SJSA1 (cell line): ENCODE data around the gene WDR90. TPM values are rescaled to one million over a fixed set of nuclear protein-coding genes. Genes with fewer than 3 reads are reported as not detected.

ENCODE experiments used
- DNase-seq, 2 experiments: peaks; one replicate each; pipeline ENCODE4 v3.0.0-alpha.2; 2015 to 2020; ENCODE audit warnings: low spot score in 2 of 2, low read depth in 1 of 2
- H3K27ac ChIP-seq: fragments of 250-450 bp; sonication (Bioruptor Pico); 2 replicates; pipeline ENCODE4 v1.5.1; 2020; ENCODE audit warnings: mild to moderate bottlenecking, moderate library complexity
- H3K27me3 ChIP-seq: fragments of 250-450 bp; sonication (Bioruptor Pico); replicated peaks from 2 replicates; pipeline ENCODE4 v1.5.1; 2020; ENCODE audit warnings: mild to moderate bottlenecking, moderate library complexity
- H3K36me3 ChIP-seq: fragments of 250-450 bp; sonication (Bioruptor Pico); 2 replicates; pipeline ENCODE4 v1.5.1; 2020; ENCODE audit warnings: mild to moderate bottlenecking
- H3K4me1 ChIP-seq: fragments of 250-450 bp; sonication (Bioruptor Pico); replicated peaks from 2 replicates; pipeline ENCODE4 v1.6.1; 2021; ENCODE audit warnings: mild to moderate bottlenecking
- H3K4me3 ChIP-seq: fragments of 250-450 bp; sonication (Bioruptor Pico); 2 replicates; pipeline ENCODE4 v1.5.1; 2020; ENCODE audit warnings: mild to moderate bottlenecking
- H3K9me3 ChIP-seq: fragments of 250-450 bp; sonication (Bioruptor Pico); replicated peaks from 2 replicates; pipeline ENCODE4 v1.5.1; 2020; ENCODE audit warnings: mild to moderate bottlenecking
- total RNA-seq: library from RNA; depleted of rRNA; stranded (reverse); fragments of >200 nt; shearing (Covaris generic); gene quantifications from 2 replicates; pipeline ENCODE4 v1.2.3, GENCODE V29; 2014

Gene WDR90
- total RNA-seq, 1 experiment from 2014 or later = 12.1 TPM

DNA sequence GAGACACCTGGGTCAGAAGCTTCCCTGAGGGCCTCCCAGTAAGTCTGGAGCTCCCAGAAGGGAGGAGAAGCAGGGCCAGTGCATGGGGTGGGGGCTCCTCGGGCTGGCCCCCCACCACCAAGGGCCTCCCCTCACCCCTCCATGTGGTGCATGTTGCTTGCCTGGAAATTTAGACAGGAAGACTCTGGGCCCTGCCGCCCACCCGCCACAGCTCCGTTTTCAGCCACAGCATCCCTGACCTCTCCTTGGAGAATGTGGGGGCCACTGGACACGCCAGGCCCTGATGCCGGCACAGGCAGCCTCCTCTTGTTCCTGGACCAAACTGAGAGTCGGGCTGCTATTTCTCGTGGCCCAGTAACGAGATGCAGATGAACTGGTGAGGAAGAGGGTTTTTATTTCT is 10.3 kb upstream of the WDR90 start:
- no peak overlapping the region for H3K4me3 ChIP-seq
- H3K36me3 ChIP-seq = peaks cover 7% of the 10 kb centered on the region
- H3K27ac ChIP-seq = no peak overlapping the region
- H3K9me3 ChIP-seq = peaks cover 4% of the 10 kb centered on the region
- DNase-seq = no peak
- peaks cover 11% of the 10 kb centered on the region for H3K27me3 ChIP-seq
- peaks cover 34% of the 10 kb centered on the region for H3K4me1 ChIP-seq

DNA sequence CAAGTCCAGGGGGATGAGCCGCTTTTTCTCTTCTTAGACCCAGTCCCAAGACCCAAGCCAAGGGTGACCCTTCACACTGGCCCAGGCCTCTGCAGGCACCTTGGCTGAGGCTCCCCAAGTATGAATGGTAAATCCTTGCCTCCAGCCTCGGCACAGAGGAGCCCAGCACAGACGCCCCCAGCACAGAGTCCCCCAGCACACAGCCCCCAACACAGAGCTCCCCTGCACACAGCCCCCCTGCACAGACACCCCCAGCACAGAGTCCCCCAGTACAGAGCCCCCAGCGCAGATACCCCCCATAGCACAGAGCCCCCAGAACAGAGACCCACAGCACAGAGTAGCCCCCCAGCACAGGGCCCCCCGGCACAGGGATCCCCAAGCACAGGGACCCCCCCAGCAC is 8.6 kb upstream of the WDR90 start:
- Histone ChIP-seq H3K27me3 (peaks cover 11% of the 10 kb centered on the region), H3K27ac (no peak overlapping the region), H3K4me1 (peaks cover 26% of the 10 kb centered on the region), H3K9me3 (peaks cover 4% of the 10 kb centered on the region), H3K4me3 (no peak overlapping the region), H3K36me3 (no peaks in the 10 kb centered on the region; the same call in none of the 2 replicates)
- DNase-seq = no peak

DNA sequence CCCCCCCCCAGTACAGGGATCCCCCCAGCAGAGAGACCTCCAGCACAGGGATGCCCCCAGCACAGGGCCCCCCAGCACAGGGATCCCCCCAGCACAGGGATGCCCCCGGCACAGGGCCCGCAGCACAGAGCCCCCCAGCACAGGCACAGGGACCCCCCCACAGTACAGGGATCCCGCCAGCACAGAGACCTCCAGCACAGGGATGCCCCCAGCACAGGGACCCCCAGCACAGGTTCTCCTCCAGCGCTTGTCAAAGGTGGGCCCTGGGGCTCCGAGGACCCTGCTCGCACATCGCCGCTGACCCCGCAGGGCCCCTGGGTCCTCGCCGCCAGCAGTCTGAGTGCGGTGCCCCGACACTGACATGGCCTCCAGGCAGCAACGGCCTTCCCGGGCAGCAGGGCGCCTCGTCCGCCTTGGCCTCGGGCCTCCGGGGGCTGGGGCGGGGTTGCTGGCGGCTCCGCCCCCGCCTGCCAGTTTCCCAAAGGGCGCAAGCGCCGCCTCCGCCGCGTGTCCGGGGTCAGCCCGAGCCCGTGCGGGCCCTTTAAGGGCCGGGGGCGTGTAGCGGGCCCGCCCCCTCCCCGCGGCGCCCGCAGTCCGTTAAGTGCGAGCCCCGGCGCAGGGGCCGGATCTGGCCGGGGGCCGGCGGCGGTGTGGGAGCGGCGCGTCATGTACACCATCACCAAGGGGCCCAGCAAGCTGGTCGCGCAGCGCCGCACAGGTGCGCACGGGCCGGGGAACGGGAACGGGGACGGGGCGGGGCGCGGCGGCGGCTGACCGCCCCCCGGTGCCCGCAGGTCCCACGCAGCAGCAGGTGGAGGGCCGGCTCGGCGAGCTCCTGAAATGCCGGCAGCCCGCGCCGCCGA is 7.6 kb upstream of the WDR90 start, which contains the start of gene MCRIP2:
Gene MCRIP2, plus strand, starts transcription at position 503 of the 863 bp plus-strand sequence. Its CDS starts 164 bp downstream, at position 667.
- Histone ChIP-seq H3K27ac (no peak within 1 kb of the TSS), H3K36me3 (no peaks in the 10 kb centered on the region; the same call in 1 of the 2 replicates), H3K4me3 (peak within 1 kb of the TSS; percentile 56), H3K27me3 (peaks cover 15% of the 10 kb centered on the region), H3K4me1 (peaks cover 18% of the 10 kb centered on the region), H3K9me3 (peaks cover 4% of the 10 kb centered on the region)
- DNase-seq = peak; percentile 55 to 71

DNA sequence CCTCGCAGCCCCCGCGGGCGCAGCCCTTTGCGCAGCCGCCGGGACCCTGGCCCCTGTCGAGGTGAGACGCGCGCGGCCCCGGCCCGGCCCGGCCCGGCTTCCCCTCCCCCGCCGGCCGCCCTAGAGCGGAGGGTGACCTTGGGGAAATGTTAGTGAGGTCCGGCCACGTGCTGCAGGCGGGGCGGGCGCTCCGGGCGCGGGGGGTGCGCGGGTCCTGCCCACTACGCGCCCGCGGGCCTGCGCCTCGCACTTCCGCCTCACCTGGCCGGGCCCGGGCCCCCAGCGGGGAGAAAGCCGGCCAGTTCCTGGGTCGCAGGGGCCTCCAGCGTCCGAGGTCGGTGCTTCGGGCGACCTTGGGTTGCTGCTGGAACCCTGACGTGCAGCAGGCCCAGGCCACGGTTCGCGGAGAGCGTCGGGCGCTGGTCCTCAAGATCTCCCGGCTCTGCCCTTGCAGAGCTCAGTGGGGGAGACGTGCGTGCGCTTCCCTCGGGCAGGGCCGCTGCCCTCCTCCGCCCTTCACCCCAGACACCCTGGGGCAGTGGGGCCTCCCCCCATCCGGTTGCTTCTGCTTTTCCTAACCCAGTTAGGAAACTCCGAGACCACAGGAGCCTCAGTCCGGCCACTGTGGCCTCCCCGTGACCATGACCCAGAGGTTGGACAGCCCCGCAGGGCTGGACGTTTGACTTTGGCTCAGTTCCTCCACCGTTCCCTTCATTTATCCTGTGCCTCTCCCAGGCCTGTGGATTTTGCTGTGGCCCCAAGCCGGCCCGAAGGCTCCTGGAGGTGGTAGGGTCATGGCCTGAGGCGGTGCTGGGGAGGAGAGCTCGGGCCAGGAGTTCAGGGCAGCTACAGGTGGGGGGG is 6.7 kb upstream of the WDR90 start:
- peaks cover 15% of the 10 kb centered on the region for H3K27me3 ChIP-seq
- DNase-seq = no peak
- H3K36me3 ChIP-seq = no peaks in the 10 kb centered on the region; the same call in 1 of the 2 replicates
- peak overlapping the region; percentile 56 for H3K4me3 ChIP-seq
- peaks cover 4% of the 10 kb centered on the region for H3K9me3 ChIP-seq
- H3K27ac ChIP-seq = no peak overlapping the region
- peaks cover 15% of the 10 kb centered on the region for H3K4me1 ChIP-seq

DNA sequence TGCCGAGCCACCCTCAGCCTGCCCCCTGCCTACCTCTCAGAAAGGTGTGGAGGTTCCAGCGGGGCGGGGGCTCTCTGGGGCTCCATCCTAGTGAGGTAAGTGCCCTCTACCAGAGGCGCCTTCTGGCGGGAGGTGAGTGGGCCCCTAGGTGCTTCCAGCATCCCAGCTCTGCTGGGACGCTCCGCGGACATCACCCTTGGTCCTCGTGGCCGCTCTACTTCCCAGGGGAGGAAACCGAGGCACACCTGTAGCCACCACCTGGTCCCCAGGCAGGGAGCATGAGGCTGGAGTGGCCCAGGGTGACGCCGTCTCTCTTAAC is 6.2 kb upstream of the WDR90 start:
- H3K27ac ChIP-seq = no peak overlapping the region
- peaks cover 15% of the 10 kb centered on the region for H3K4me1 ChIP-seq
- peaks cover 4% of the 10 kb centered on the region for H3K9me3 ChIP-seq
- no peak for DNase-seq
- no peaks in the 10 kb centered on the region; the same call in 1 of the 2 replicates for H3K36me3 ChIP-seq
- H3K27me3 ChIP-seq = peaks cover 15% of the 10 kb centered on the region
- H3K4me3 ChIP-seq = no peak overlapping the region

DNA sequence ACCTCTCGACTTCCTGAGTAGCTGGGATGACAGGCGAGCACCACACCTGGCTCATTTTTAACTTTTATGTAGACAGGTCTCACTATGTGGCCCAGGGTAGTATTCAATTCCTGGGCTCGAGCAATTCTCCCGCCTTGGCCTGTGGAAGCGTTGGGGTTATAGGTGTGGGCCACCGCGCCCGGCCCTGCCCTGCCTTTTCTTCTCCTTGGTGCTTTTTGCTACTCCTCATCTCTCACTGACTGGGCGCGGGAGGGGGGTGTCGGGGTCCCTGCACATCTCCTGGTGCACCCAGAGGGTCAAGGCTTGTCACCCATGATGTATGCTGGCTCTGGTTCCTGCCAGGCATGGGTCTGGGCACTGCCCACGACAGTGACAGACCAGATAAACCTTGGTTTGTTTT is 4.6 kb upstream of the WDR90 start:
- Histone ChIP-seq H3K4me3 (no peak overlapping the region), H3K36me3 (peaks cover 7% of the 10 kb centered on the region; the same call in 1 of the 2 replicates), H3K4me1 (peaks cover 29% of the 10 kb centered on the region), H3K27ac (no peak overlapping the region), H3K9me3 (peaks cover 4% of the 10 kb centered on the region), H3K27me3 (peaks cover 15% of the 10 kb centered on the region)
- DNase-seq = no peak

DNA sequence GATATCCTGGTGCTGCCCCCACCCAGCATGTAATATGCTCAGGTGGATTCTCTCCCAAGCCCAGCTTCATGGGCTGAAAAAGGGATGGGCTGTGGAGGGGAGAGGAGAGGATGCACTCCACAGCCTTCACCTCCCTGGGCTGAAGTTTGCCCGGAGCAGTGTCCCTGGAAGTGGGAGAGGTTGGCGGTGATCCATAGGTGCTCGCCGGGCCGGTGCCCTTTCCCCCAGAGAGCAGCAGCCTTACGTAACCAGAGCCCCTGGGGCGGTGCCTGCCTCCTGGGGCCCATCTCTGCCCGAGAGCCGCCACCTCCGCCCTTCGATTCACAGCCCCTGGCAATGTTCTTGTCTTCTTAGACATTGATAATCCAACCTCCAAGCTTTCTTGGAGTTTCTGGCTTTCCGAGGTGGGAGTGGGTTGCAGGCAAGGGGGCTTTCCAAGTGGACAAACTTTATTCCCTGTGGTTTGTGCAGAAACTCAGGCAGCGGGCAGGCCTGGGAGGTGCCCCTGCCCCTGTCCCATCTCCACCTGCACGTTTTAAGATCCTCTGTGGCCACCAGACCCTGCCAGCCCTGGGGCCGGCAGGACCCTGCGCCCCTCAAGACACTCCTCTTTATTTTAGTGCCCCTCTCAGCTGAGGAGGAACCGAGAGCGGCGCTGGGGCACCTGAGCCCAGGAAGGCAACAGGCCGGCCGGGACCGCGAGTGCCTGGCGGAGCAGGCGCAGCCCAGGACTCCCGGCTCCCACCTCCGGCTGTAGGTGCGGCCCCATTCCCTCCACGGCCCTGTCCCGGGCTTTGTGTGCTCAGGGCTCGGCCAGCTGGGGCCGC is 3.1 kb upstream of the WDR90 start:
- Histone ChIP-seq H3K27ac (no peak overlapping the region), H3K4me1 (peaks cover 37% of the 10 kb centered on the region), H3K4me3 (no peak overlapping the region), H3K27me3 (peaks cover 15% of the 10 kb centered on the region), H3K9me3 (peaks cover 4% of the 10 kb centered on the region), H3K36me3 (peaks cover 14% of the 10 kb centered on the region; the same call in 1 of the 2 replicates)
- no peak for DNase-seq

DNA sequence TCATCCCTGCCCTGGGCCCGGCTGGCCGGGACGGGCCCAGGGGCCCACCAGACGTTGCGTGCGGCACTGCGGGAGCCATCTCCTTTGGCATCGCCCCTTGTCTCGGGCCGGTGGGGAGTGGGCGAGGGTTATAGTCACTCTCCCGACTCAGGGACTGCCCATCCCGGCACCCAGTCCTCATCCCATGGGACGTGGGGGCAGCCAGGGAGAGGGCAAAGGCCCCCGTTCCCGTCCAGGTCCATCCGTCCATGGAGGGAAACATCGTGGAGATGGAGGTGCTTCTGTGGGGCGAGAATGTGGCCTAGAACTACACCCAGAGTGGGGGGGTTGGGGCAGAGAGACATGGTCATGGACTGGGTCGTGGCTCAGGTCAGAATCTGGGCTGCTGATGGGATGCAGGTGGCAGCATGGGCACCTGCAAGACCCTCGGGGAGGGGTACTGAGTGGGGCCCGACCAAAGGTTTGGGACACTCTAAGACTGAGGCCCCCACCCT is 2.4 kb upstream of the WDR90 start:
- no peak overlapping the region for H3K27ac ChIP-seq
- H3K4me1 ChIP-seq = peaks cover 32% of the 10 kb centered on the region
- H3K36me3 ChIP-seq = peaks cover 16% of the 10 kb centered on the region
- H3K27me3 ChIP-seq = peaks cover 13% of the 10 kb centered on the region
- H3K4me3 ChIP-seq = no peak overlapping the region
- no peak for DNase-seq
- H3K9me3 ChIP-seq = peaks cover 1% of the 10 kb centered on the region

DNA sequence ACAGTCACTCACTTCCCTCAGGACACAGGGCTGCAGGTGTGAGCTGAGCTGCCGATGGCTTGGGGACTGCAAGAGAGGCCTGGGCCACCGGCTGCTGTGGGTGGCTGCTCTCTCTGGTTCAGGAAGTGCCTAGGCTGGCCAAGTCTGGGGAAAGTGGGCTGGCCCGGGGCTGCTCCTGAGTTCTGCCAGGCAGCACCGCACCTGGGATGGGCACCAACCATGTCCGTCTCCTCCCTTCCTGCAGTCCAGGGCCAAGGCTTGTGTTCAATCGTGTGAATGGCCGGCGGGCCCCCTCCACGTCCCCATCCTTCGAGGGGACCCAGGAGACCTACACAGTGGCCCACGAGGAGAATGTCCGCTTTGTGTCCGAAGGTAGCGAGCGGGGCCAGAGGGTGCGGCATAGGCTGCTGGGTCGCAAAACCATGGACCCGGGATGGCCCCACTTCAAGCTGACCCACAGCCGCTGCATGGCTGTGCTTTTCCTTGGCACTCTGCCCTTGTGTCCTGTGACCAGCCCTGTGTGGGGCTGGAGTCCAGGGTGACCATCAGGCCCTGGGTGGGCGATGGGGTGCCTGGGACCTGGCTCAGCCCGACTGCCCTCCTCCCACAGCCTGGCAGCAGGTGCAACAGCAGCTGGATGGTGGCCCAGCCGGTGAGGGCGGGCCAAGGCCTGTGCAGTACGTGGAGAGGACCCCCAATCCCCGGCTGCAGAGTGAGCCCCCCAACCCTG is 1.8 kb upstream of the WDR90 start:
- Histone ChIP-seq H3K36me3 (peaks cover 22% of the 10 kb centered on the region), H3K27me3 (peaks cover 7% of the 10 kb centered on the region), H3K4me1 (peaks cover 26% of the 10 kb centered on the region), H3K4me3 (no peak overlapping the region), H3K9me3 (no peaks in the 10 kb centered on the region), H3K27ac (no peak overlapping the region)
- DNase-seq = no peak

DNA sequence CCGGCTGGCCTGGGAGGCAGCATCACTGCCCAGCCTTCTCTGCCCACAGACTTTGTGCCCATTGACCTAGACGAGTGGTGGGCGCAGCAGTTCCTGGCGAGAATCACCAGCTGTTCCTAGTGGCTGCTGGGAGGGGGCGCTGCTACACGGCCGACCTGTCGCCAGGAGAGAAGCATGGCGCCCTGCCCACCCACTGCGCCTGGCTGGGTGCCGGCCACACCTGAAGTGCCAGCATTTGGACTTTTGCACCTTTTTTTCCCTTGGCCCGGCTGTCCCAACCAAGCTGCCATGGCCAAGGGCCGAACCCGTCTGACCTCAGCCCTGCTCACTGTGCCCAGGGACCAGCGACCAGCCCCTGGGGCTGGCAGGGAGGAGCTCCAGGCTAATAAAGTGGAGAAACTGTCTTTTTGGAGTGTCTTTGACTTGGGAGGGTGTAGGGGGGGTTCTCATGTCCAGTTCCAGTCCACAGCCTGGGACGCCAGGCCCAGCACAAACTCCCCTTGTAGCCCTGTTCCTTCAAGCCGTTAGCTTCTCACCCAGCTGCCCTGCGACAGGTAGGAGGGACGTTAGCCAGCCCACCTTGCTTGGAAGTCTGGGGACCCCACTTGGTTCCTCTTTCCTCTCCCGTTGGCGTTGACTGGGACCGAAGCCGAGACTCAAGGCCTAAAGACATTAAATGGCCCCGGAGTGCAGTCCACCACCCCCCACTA is 939 bp upstream of the WDR90 start:
- Histone ChIP-seq H3K27ac (peak overlapping the region; percentile 75), H3K4me1 (peaks cover 25% of the 10 kb centered on the region), H3K4me3 (peak overlapping the region; percentile 81), H3K36me3 (peaks cover 30% of the 10 kb centered on the region), H3K27me3 (peaks cover 4% of the 10 kb centered on the region), H3K9me3 (no peaks in the 10 kb centered on the region)
- peak in 1 of 2 experiments; percentile 32 for DNase-seq

DNA sequence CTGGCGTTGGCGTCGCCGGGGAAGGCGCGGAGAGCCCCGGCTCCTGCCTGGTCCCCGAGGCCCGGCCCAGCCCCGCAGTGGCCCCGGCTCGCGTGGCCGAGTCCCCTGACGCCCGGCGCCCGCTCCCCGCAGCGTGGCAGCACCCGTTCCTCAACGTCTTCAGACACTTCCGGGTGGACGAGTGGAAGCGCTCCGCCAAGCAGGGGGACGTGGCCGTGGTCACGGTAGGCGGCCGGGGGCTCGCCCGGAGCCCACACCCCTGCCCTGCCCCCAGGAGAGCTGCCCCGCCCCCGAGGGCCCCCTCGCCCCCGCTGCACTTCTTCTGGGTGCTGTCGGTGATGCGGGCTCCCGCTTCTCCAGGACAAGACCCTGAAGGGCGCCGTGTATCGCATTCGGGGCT is 466 bp downstream of the WDR90 start:
- H3K27ac ChIP-seq = peak overlapping the region; percentile 75
- peak overlapping the region; percentile 81 for H3K4me3 ChIP-seq
- peaks cover 25% of the 10 kb centered on the region for H3K4me1 ChIP-seq
- H3K36me3 ChIP-seq = peaks cover 38% of the 10 kb centered on the region
- DNase-seq = no peak
- peaks cover 4% of the 10 kb centered on the region for H3K27me3 ChIP-seq
- no peaks in the 10 kb centered on the region for H3K9me3 ChIP-seq

DNA sequence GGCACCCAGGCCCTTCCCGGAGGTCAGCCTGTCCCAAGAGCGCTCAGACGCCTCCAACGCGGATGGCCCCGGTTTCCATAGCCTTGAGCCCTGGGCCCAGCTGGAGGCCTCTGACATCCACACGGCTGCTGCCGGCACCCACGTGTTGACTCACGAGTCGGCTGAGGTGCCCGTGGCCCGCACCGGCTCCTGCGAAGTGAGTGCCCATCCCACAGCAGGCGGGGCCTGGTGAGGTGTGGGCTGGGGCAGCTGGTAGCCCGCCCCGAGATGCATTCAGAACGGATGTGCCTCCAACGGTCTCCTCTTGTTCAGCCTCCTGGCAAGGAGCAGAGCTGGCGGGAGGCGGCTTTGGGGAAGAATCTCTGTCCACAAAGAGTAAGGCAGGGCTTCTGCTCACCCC is 2.7 kb downstream of the WDR90 start:
- no peaks in the 10 kb centered on the region for H3K27me3 ChIP-seq
- no peak overlapping the region for H3K4me3 ChIP-seq
- no peaks in the 10 kb centered on the region for H3K9me3 ChIP-seq
- H3K36me3 ChIP-seq = peaks cover 57% of the 10 kb centered on the region
- peaks cover 25% of the 10 kb centered on the region for H3K4me1 ChIP-seq
- no peak overlapping the region for H3K27ac ChIP-seq
- no peak for DNase-seq
